Loucy (cell line): ENCODE results near the gene TNFRSF19.

ENCODE experiments used
- EZH2phosphoT487 ChIP-seq: fragments of 200-600 bp; IDR thresholded peaks from 2 replicates; pipeline ENCODE4 v1.6.1; 2018; ENCODE audit warnings: antibody characterized with exemption, mild to moderate bottlenecking, moderate library complexity, borderline replicate concordance
- TF ChIP-seq, protein P1 (sequence below): fragments of 200-600 bp; sonication (generic); conservative IDR thresholded peaks from 2 replicates; pipeline ENCODE4 v1.5.1; 2014; ENCODE audit warnings: mild to moderate bottlenecking, antibody characterized with exemption, low read length

DNA sequence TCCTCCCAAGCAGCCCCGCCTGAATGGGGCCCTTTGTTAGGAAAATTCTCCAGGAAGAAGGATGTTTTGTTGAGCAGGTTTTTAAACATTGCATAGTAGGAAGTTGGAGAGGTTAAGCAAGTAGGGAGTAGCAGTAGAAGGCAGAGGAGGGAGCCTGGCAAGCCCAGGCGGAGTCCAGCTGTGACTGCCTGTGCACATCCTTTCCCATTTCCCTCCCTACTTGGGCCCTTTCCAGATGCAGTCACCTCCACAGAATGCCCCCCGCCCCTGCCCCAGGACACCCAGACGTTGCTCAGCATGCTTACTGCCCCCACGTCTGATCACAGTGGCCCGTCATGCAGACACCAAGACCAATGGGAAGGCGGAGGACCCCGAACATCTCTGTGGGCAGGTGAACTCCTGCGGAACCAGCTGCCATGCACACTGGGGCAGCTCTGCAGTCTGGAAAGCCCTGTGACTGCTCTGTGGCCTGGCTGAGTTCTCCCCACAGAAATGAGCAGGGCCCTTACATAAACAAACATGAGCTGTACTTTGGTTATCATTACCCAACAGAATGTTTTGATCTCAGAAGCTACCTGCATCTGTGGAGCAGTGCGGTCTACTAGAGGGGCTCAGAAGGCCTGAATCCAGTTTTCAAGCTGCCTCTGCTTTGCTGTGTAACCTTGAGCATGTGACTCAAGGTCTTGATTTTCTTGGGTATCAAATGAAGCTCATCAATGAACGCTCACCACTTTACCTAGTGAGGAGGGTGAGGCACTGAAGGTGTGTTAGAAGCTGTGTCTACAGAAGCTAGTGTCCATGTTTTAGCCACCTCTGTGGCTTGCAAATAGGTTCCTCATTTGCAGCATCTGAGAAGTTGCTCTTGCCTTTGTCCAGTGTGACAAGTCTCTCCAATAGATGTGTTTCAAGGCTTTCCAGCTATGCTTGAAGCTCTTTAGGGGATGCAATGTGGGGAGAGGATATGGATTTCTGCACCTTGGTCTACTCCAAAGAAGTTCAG is 84.2 kb downstream of the TNFRSF19 start:
- TF ChIP-seq, protein P1, sequence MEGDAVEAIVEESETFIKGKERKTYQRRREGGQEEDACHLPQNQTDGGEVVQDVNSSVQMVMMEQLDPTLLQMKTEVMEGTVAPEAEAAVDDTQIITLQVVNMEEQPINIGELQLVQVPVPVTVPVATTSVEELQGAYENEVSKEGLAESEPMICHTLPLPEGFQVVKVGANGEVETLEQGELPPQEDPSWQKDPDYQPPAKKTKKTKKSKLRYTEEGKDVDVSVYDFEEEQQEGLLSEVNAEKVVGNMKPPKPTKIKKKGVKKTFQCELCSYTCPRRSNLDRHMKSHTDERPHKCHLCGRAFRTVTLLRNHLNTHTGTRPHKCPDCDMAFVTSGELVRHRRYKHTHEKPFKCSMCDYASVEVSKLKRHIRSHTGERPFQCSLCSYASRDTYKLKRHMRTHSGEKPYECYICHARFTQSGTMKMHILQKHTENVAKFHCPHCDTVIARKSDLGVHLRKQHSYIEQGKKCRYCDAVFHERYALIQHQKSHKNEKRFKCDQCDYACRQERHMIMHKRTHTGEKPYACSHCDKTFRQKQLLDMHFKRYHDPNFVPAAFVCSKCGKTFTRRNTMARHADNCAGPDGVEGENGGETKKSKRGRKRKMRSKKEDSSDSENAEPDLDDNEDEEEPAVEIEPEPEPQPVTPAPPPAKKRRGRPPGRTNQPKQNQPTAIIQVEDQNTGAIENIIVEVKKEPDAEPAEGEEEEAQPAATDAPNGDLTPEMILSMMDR: no peak
- no peak for TF ChIP-seq EZH2phosphoT487
